ENCODE results near the gene CBLB. TPM values are rescaled to one million over a fixed set of nuclear protein-coding genes. Genes with fewer than 3 reads are reported as not detected.
"Not testable (repeated sequence)": the region's sequence is repeated elsewhere in the genome, so short reads cannot be mapped to it uniquely, and the experiment has no call there.

The CBLB gene
- total and polyA plus RNA-seq, 9 of the 15 experiments (the other 6 are each of a cell fraction or from before 2014, with no cell fraction given) = 1.8 to 8.1 (median 5.3) TPM

DNA sequence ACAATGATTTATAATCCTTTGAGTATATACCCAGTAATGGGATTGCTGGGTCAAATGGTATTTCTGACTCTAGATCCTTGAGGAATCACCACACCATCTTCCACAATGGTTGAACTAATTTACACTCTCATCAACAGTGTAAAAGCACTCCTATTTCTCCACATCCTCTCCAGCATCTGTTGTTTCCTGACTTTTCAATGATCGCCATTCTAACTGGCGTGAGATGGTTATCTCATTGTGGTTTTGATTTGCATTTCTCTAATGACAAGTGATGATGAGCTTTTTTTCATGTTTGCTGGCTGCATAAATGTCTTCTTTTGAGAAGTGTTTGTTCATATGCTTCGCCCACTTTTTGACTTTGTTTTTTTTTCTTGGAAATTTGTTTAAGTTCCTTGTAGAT lies 141.8 kb downstream of the CBLB start:
- H2AFZ ChIP-seq (ENCODE audit: low read depth, low read length); H3K9me1 ChIP-seq (ENCODE audit: control insufficient read depth, insufficient read depth, low read length); H3K79me2 ChIP-seq (ENCODE audit: control insufficient read depth, insufficient read depth, low read length); intact Hi-C loops (cut with micrococcal nuclease); H3K4me2 ChIP-seq (ENCODE audit: insufficient read depth, low read length); POLR2A ChIA-PET; BruUV-seq (replicated peaks); H3K36me3 ChIP-seq (ENCODE audit: control insufficient read depth, insufficient read depth, low read length); H3K27ac ChIP-seq (ENCODE audit: extremely low read depth, low read depth, low read length); in situ Hi-C loops (cut with MboI); DNase-seq (ENCODE audit: extremely low read depth in 1 of 4, low spot score in 3 of 4); H3K27me3 ChIP-seq (ENCODE audit: control insufficient read depth in 2 of 2, insufficient read depth in 2 of 2, low read length in 2 of 2); H3K9me3 ChIP-seq (replicated peaks; ENCODE audit: control insufficient read depth, insufficient read depth, low read depth, low read length); CTCF ChIA-PET (ENCODE audit: low intra/inter-chr PET ratio); ATAC-seq; H4K20me1 ChIP-seq (replicated peaks; ENCODE audit: control insufficient read depth, insufficient read depth, low read length); H3K4me1 ChIP-seq (replicated peaks in 1 of 2; ENCODE audit: control insufficient read depth in 2 of 2, insufficient read depth in 2 of 2, low read length in 2 of 2); H3K4me3 ChIP-seq; H3K9ac ChIP-seq (ENCODE audit: insufficient read depth in 1 of 2, low read depth in 2 of 2, low read length in 2 of 2); FAIRE-seq: not testable (repeated sequence)
- WGBS (ENCODE audit: insufficient coverage, low coverage, missing lambda C conversion rate) = 78% methylated on average over 3 of the region's 3 CpGs
- TF ChIP-seq, protein P1, sequence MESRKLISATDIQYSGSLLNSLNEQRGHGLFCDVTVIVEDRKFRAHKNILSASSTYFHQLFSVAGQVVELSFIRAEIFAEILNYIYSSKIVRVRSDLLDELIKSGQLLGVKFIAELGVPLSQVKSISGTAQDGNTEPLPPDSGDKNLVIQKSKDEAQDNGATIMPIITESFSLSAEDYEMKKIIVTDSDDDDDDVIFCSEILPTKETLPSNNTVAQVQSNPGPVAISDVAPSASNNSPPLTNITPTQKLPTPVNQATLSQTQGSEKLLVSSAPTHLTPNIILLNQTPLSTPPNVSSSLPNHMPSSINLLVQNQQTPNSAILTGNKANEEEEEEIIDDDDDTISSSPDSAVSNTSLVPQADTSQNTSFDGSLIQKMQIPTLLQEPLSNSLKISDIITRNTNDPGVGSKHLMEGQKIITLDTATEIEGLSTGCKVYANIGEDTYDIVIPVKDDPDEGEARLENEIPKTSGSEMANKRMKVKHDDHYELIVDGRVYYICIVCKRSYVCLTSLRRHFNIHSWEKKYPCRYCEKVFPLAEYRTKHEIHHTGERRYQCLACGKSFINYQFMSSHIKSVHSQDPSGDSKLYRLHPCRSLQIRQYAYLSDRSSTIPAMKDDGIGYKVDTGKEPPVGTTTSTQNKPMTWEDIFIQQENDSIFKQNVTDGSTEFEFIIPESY (CRISPR knock-in tag; IDR thresholded peaks at IDR 0.05) = peak; percentile 93

DNA sequence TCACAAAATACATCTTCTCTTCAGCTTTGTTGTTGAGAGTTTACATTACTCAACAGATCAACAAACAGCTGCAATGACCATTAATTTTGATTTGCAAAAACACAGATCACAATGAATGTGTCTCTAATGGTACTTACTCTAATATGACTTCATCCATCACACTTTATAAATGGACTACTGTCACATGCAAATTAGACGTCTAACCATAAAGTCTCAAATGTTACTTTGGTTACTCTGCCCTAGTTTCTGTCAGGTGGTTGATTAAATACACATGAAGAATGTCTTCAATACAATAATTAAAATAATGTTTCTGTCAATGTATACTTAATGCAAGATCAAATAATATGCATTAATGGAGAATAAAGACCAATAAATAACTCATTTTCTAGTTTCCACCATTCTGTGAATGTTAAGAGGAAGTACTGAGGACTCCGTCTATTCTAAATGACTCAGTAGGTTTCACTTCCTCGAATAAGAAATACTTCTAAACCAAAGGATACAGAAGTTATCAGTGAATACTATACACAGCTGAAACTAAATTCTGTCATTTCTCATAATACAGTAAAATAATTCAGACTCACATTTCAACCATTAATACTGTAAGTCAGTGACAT lies 145.8 kb downstream of the CBLB start:
- in situ Hi-C loops (cut with MboI) (loop anchor here (25.0 kb wide), 1 partner anchor 864 kb away; no protein-coding TSS in a partner anchor), intact Hi-C loops (cut with micrococcal nuclease) (no loop called here)
- no peaks in the 10 kb centered on the region for H3K27me3 ChIP-seq (ENCODE audit: control insufficient read depth in 2 of 2, insufficient read depth in 2 of 2, low read length in 2 of 2)
- 32% methylated on average over 3 of the region's 3 CpGs for WGBS (ENCODE audit: insufficient coverage, low coverage, missing lambda C conversion rate)
- DNase-seq (ENCODE audit: extremely low read depth in 1 of 4, low spot score in 3 of 4) = no peak
- CTCF ChIA-PET (ENCODE audit: low intra/inter-chr PET ratio) = no interaction called here
- no peak for ATAC-seq
- H3K9me3 ChIP-seq (replicated peaks; ENCODE audit: control insufficient read depth, insufficient read depth, low read depth, low read length) = no peaks in the 10 kb centered on the region
- no peak for FAIRE-seq
- H3K27ac ChIP-seq (ENCODE audit: extremely low read depth, low read depth, low read length) = no peak overlapping the region
- BruUV-seq (replicated peaks) = no TSS peak
- H3K4me2 ChIP-seq (ENCODE audit: insufficient read depth, low read length) = no peak overlapping the region
- no peak overlapping the region for H2AFZ ChIP-seq (ENCODE audit: low read depth, low read length)
- H3K79me2 ChIP-seq (ENCODE audit: control insufficient read depth, insufficient read depth, low read length) = no peaks in the 10 kb centered on the region
- no peak overlapping the region for H3K4me3 ChIP-seq
- TF ChIP-seq MEF2A (IDR thresholded peaks at IDR 0.05; ENCODE audit: control insufficient read depth, low read depth, low read length) (no peak), NFE2 (IDR thresholded peaks at IDR 0.05; ENCODE audit: low read depth) (0 out of 2 replicates have a peak, but pooled peaks have one; percentile 19)
- no peaks in the 10 kb centered on the region for H3K4me1 ChIP-seq (replicated peaks in 1 of 2; ENCODE audit: control insufficient read depth in 2 of 2, insufficient read depth in 2 of 2, low read length in 2 of 2)
- POLR2A ChIA-PET = no interaction called here
- no peaks in the 10 kb centered on the region for H3K9me1 ChIP-seq (ENCODE audit: control insufficient read depth, insufficient read depth, low read length)
- no peak overlapping the region for H3K9ac ChIP-seq (ENCODE audit: insufficient read depth in 1 of 2, low read depth in 2 of 2, low read length in 2 of 2)
- H3K36me3 ChIP-seq (ENCODE audit: control insufficient read depth, insufficient read depth, low read length) = no peaks in the 10 kb centered on the region; the same call in 2 of the 3 replicates
- no peaks in the 10 kb centered on the region for H4K20me1 ChIP-seq (replicated peaks; ENCODE audit: control insufficient read depth, insufficient read depth, low read length)

All from K562 (cell line).